EH (cell line): ENCODE data around the gene EPHA6.
"Not testable (repeated sequence)": the region's sequence is repeated elsewhere in the genome, so short reads cannot be mapped to it uniquely, and the experiment has no call there.

Experiments used
- DNase-seq: peaks from one replicate; pipeline ENCODE4 v3.0.0-alpha.2; 2015; ENCODE audit warnings: low read depth

EPHA6 gene

GRCh38 chr3:97025612-97026011 lies 211.2 kb downstream of the EPHA6 start:
- not testable (repeated sequence) for DNase-seq

- no peak for DNase-seq
Measured at GRCh38 chr3:97029972-97030371, 215.6 kb downstream of the EPHA6 start.

GRCh38 chr3:97037294-97037943 lies 223.0 kb downstream of the EPHA6 start:
- no peak for DNase-seq

- DNase-seq: no peak
Measured at GRCh38 chr3:97043411-97043810, 229.0 kb downstream of the EPHA6 start.

- no peak for DNase-seq
Measured at GRCh38 chr3:97057365-97057764, 243.0 kb downstream of the EPHA6 start.

- no peak for DNase-seq
Measured at GRCh38 chr3:97059168-97059567, 244.8 kb downstream of the EPHA6 start.

- DNase-seq: no peak
Measured at GRCh38 chr3:97066531-97066930, 252.1 kb downstream of the EPHA6 start.

- DNase-seq: no peak
Measured at GRCh38 chr3:97070302-97070701, 255.9 kb downstream of the EPHA6 start.

GRCh38 chr3:97074546-97074945 lies 260.2 kb downstream of the EPHA6 start:
- no peak for DNase-seq

- no peak for DNase-seq
Measured at GRCh38 chr3:97076673-97077072, 262.3 kb downstream of the EPHA6 start.

- no peak for DNase-seq
Measured at GRCh38 chr3:97089621-97090020, 275.2 kb downstream of the EPHA6 start.

- no peak for DNase-seq
Measured at GRCh38 chr3:97102641-97103040, 288.2 kb downstream of the EPHA6 start.

GRCh38 chr3:97105989-97106651 lies 291.7 kb downstream of the EPHA6 start:
- no peak for DNase-seq

GRCh38 chr3:97106652-97106989 lies 292.2 kb downstream of the EPHA6 start:
- DNase-seq: no peak

GRCh38 chr3:97108136-97108535 lies 293.7 kb downstream of the EPHA6 start:
- no peak for DNase-seq

GRCh38 chr3:97111244-97111643 lies 296.9 kb downstream of the EPHA6 start:
- DNase-seq: no peak

GRCh38 chr3:97121386-97121785 lies 307.0 kb downstream of the EPHA6 start:
- DNase-seq: no peak

GRCh38 chr3:97125902-97126499 lies 311.6 kb downstream of the EPHA6 start:
- DNase-seq: no peak

- DNase-seq: no peak
Measured at GRCh38 chr3:97131476-97131875, 317.1 kb downstream of the EPHA6 start.

GRCh38 chr3:97138914-97139541 lies 324.6 kb downstream of the EPHA6 start:
- no peak for DNase-seq

GRCh38 chr3:97148931-97149330 lies 334.5 kb downstream of the EPHA6 start:
- no peak for DNase-seq

- DNase-seq: no peak
Measured at GRCh38 chr3:97161169-97161568, 346.8 kb downstream of the EPHA6 start.

GRCh38 chr3:97177242-97177641 lies 362.8 kb downstream of the EPHA6 start:
- DNase-seq: no peak
